ENCODE measurements around the gene NHS.

NHS gene

DNA sequence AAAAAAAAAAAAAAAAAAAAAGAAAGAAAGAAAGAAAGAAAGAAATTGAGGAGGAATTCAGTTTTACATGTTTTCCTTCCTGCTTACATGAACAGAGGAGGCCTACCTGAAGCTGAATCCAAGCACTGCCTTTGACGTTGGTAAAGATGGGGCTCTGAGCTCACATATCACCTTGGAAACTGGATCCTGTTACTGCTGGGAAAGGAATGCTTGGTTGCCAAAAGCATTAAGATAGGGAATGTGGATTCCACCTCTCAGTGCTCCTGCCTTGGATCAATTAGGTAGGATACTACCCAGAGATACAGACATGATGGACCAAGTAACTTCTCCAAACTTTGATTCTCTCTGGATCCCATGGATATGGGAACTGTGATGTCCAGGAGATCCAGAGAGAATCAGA is 50.6 kb downstream of the NHS start:
- no peak overlapping the region for H3K9ac ChIP-seq (ENCODE audit: low read depth, low read length)
- H3K9me3 ChIP-seq (ENCODE audit: insufficient read depth, low read length, severe bottlenecking): no peaks in the 10 kb centered on the region
- no peak overlapping the region for H3K4me2 ChIP-seq (ENCODE audit: insufficient read depth, low read length)
- no peaks in the 10 kb centered on the region for H3K36me3 ChIP-seq (ENCODE audit: insufficient read depth, low read length)
- ATAC-seq (ENCODE audit: insufficient read depth, low read depth) (no peak), DNase-seq (no peak)
- TF ChIP-seq, protein P1, sequence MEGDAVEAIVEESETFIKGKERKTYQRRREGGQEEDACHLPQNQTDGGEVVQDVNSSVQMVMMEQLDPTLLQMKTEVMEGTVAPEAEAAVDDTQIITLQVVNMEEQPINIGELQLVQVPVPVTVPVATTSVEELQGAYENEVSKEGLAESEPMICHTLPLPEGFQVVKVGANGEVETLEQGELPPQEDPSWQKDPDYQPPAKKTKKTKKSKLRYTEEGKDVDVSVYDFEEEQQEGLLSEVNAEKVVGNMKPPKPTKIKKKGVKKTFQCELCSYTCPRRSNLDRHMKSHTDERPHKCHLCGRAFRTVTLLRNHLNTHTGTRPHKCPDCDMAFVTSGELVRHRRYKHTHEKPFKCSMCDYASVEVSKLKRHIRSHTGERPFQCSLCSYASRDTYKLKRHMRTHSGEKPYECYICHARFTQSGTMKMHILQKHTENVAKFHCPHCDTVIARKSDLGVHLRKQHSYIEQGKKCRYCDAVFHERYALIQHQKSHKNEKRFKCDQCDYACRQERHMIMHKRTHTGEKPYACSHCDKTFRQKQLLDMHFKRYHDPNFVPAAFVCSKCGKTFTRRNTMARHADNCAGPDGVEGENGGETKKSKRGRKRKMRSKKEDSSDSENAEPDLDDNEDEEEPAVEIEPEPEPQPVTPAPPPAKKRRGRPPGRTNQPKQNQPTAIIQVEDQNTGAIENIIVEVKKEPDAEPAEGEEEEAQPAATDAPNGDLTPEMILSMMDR (IDR thresholded peaks at IDR 0.05; ENCODE audit: borderline replicate concordance, extremely low read depth, low read length, poor library complexity, severe bottlenecking): no peak
- no peak for TF ChIP-seq EZH2 (IDR thresholded peaks at IDR 0.05; ENCODE audit: borderline replicate concordance, low read depth, low read length, severe bottlenecking)
- H3K27me3 ChIP-seq (ENCODE audit: insufficient read depth, low read length, poor library complexity): no peaks in the 10 kb centered on the region
- H3K79me2 ChIP-seq (ENCODE audit: insufficient read depth, low read length): no peaks in the 10 kb centered on the region
- H2AFZ ChIP-seq (ENCODE audit: low read depth, low read length): no peak overlapping the region
- H4K20me1 ChIP-seq (ENCODE audit: insufficient read depth, low read length): no peaks in the 10 kb centered on the region
- H3K4me3 ChIP-seq (ENCODE audit: low read depth in 1 of 2, low read length in 2 of 2): no peak overlapping the region
- no peak overlapping the region for H3K27ac ChIP-seq (ENCODE audit: low read length)
- no peaks in the 10 kb centered on the region for H3K4me1 ChIP-seq (ENCODE audit: insufficient read depth, low read length)

DNA sequence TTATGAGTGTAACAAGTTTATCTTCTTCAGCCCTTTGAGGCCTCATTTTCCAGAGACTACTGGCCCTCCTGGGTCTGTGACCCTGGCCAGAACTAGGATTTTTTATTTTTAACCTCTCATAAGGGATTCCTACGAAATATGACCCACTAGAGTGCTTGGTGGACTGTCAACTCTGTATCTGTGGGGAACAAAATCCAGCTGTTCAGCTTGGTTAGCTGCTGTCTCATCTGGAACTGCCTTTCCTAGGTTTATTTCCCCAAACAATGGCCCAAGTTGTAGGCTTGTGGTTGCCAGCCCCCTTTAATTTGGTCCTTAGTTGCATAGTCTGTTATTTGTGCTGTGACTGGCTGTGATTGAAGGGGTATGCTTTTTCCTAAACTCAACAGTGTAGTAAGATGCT is 56.2 kb downstream of the NHS start:
- no peak overlapping the region for H3K4me2 ChIP-seq (ENCODE audit: insufficient read depth, low read length)
- H3K9ac ChIP-seq (ENCODE audit: low read depth, low read length): no peak overlapping the region
- H4K20me1 ChIP-seq (ENCODE audit: insufficient read depth, low read length): no peaks in the 10 kb centered on the region
- H2AFZ ChIP-seq (ENCODE audit: low read depth, low read length): no peak overlapping the region
- no peaks in the 10 kb centered on the region for H3K9me3 ChIP-seq (ENCODE audit: insufficient read depth, low read length, severe bottlenecking)
- no peaks in the 10 kb centered on the region for H3K4me1 ChIP-seq (ENCODE audit: insufficient read depth, low read length)
- no peaks in the 10 kb centered on the region for H3K36me3 ChIP-seq (ENCODE audit: insufficient read depth, low read length)
- no peaks in the 10 kb centered on the region for H3K79me2 ChIP-seq (ENCODE audit: insufficient read depth, low read length)
- no peak overlapping the region for H3K27ac ChIP-seq (ENCODE audit: low read length)
- no peak for TF ChIP-seq EZH2 (IDR thresholded peaks at IDR 0.05; ENCODE audit: borderline replicate concordance, low read depth, low read length, severe bottlenecking)
- TF ChIP-seq, protein P1 (IDR thresholded peaks at IDR 0.05; ENCODE audit: borderline replicate concordance, extremely low read depth, low read length, poor library complexity, severe bottlenecking): no peak
- H3K4me3 ChIP-seq (ENCODE audit: low read depth in 1 of 2, low read length in 2 of 2): no peak overlapping the region
- DNase-seq (no peak), ATAC-seq (ENCODE audit: insufficient read depth, low read depth) (no peak)
- H3K27me3 ChIP-seq (ENCODE audit: insufficient read depth, low read length, poor library complexity): no peaks in the 10 kb centered on the region

DNA sequence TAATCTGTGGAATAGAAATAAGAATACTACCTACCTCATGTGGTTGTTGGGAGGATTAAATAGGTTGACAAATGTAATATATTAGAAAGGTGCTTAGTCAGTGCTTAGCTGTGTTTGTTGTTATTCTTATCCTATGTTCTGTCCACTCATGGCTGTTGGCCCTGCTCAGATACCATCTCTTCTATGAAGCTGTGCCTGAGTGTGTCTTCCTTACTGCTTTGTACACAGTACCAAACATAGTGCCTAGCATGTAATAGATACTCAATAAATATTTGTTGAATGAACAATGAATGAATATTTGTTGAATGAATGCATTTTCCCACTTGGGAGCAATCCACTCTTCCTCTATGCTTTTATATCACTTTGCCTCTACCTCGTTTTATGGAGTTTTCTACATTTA is 57.2 kb downstream of the NHS start:
- no peaks in the 10 kb centered on the region for H3K27me3 ChIP-seq (ENCODE audit: insufficient read depth, low read length, poor library complexity)

More for the DNA sequence above, 57.2 kb downstream of the NHS start:
- H3K4me3 ChIP-seq (ENCODE audit: low read depth in 1 of 2, low read length in 2 of 2): no peak overlapping the region
- TF ChIP-seq, protein P1 (IDR thresholded peaks at IDR 0.05; ENCODE audit: borderline replicate concordance, extremely low read depth, low read length, poor library complexity, severe bottlenecking): no peak
- TF ChIP-seq EZH2 (IDR thresholded peaks at IDR 0.05; ENCODE audit: borderline replicate concordance, low read depth, low read length, severe bottlenecking): no peak
- H3K4me1 ChIP-seq (ENCODE audit: insufficient read depth, low read length): no peaks in the 10 kb centered on the region
- no peaks in the 10 kb centered on the region for H3K36me3 ChIP-seq (ENCODE audit: insufficient read depth, low read length)
- no peak for ATAC-seq (ENCODE audit: insufficient read depth, low read depth)
- H3K27ac ChIP-seq (ENCODE audit: low read length): no peak overlapping the region
- no peaks in the 10 kb centered on the region for H4K20me1 ChIP-seq (ENCODE audit: insufficient read depth, low read length)
- no peak overlapping the region for H2AFZ ChIP-seq (ENCODE audit: low read depth, low read length)
- H3K79me2 ChIP-seq (ENCODE audit: insufficient read depth, low read length): no peaks in the 10 kb centered on the region
- H3K4me2 ChIP-seq (ENCODE audit: insufficient read depth, low read length): no peak overlapping the region
- H3K9ac ChIP-seq (ENCODE audit: low read depth, low read length): no peak overlapping the region
- DNase-seq: no peak
- H3K9me3 ChIP-seq (ENCODE audit: insufficient read depth, low read length, severe bottlenecking): no peaks in the 10 kb centered on the region
